ACC112 (cell line): Measurements from ENCODE around the gene ATG16L1.

Experiments used
- H2AFZ ChIP-seq: fragments of 200-600 bp; sonication (generic); one replicate; pipeline ENCODE4 v1.6.0; 2017; ENCODE audit warnings: antibody characterized with exemption, low read length; ENCODE audit not compliant: unreplicated experiment
- H3K27ac ChIP-seq: fragments of 200-600 bp; sonication (generic); 2 replicates; pipeline ENCODE4 v1.5.1; 2014; ENCODE audit warnings: low read depth, mild to moderate bottlenecking, antibody characterized with exemption, low read length, moderate library complexity
- H3K27me3 ChIP-seq: fragments of 200-600 bp; sonication (generic); 2 replicates; pipeline ENCODE4 v1.6.1; 2014; ENCODE audit warnings: mild to moderate bottlenecking, antibody characterized with exemption, low read length, moderate library complexity, mixed read lengths; ENCODE audit not compliant: insufficient read depth
- H3K36me3 ChIP-seq: fragments of 200-600 bp; sonication (generic); 2 replicates; pipeline ENCODE4 v1.6.1; 2016; ENCODE audit warnings: mild to moderate bottlenecking, antibody characterized with exemption, low read length, moderate library complexity, mixed read lengths; ENCODE audit not compliant: insufficient read depth
- H3K4me1 ChIP-seq: fragments of 200-600 bp; sonication (generic); one replicate; pipeline ENCODE4 v1.6.1; 2016; ENCODE audit warnings: low read length, mixed read lengths; ENCODE audit not compliant: insufficient read depth, unreplicated experiment, control insufficient read depth
- H3K4me3 ChIP-seq: fragments of 200-600 bp; sonication (generic); 2 replicates; pipeline ENCODE4 v1.5.1; 2014; ENCODE audit warnings: mild to moderate bottlenecking, low read depth, low read length
- H3K79me2 ChIP-seq: fragments of 200-600 bp; sonication (generic); one replicate; pipeline ENCODE4 v1.6.0; 2016; ENCODE audit warnings: low read length; ENCODE audit not compliant: control insufficient read depth, unreplicated experiment, insufficient read depth

Gene ATG16L1

GRCh38 chr2:233251306-233252116, at the start of gene ATG16L1:
Gene ATG16L1 (plus strand): TSS chr2:233251673. CDS start chr2:233251828, 155 bp downstream.
- Histone ChIP-seq H3K79me2 (peaks cover 40% of the 10 kb centered on the region), H3K27ac (0 out of 2 replicates have a peak within 1 kb of the TSS, but pooled peaks have one; percentile 11), H3K4me3 (peak within 1 kb of the TSS; percentile 78), H3K27me3 (no peaks in the 10 kb centered on the region), H2AFZ (peak within 1 kb of the TSS; percentile 79), H3K4me1 (peaks cover 14% of the 10 kb centered on the region), H3K36me3 (peaks cover 5% of the 10 kb centered on the region)

GRCh38 chr2:233202531-233202944, 48.9 kb upstream of the ATG16L1 start:
- Histone ChIP-seq H3K79me2 (no peaks in the 10 kb centered on the region), H3K36me3 (no peaks in the 10 kb centered on the region), H3K4me3 (no peak overlapping the region), H3K4me1 (no peaks in the 10 kb centered on the region), H2AFZ (no peak overlapping the region), H3K27me3 (peaks cover 12% of the 10 kb centered on the region), H3K27ac (no peak overlapping the region)

GRCh38 chr2:233203060-233203459, 48.4 kb upstream of the ATG16L1 start:
- H3K27ac ChIP-seq: no peak overlapping the region
- no peaks in the 10 kb centered on the region for H3K36me3 ChIP-seq
- H3K79me2 ChIP-seq: no peaks in the 10 kb centered on the region
- H3K4me3 ChIP-seq: no peak overlapping the region
- peaks cover 3% of the 10 kb centered on the region for H3K4me1 ChIP-seq
- H3K27me3 ChIP-seq: peaks cover 10% of the 10 kb centered on the region
- no peak overlapping the region for H2AFZ ChIP-seq

- peaks cover 10% of the 10 kb centered on the region for H3K27me3 ChIP-seq
- H3K36me3 ChIP-seq: no peaks in the 10 kb centered on the region
Measured at GRCh38 chr2:233204286-233204936, 47.1 kb upstream of the ATG16L1 start.

GRCh38 chr2:233208382-233209116, 42.9 kb upstream of the ATG16L1 start:
- H3K27me3 ChIP-seq: no peaks in the 10 kb centered on the region
- peaks cover 29% of the 10 kb centered on the region for H3K4me1 ChIP-seq
- H2AFZ ChIP-seq: no peak overlapping the region
- no peak overlapping the region for H3K27ac ChIP-seq
- no peaks in the 10 kb centered on the region for H3K79me2 ChIP-seq
- no peak overlapping the region for H3K4me3 ChIP-seq
- H3K36me3 ChIP-seq: no peaks in the 10 kb centered on the region

More at GRCh38 chr2:233204286-233204936, 47.1 kb upstream of the ATG16L1 start:
- no peak overlapping the region for H3K4me3 ChIP-seq
- no peaks in the 10 kb centered on the region for H3K79me2 ChIP-seq
- peaks cover 15% of the 10 kb centered on the region for H3K4me1 ChIP-seq
- H2AFZ ChIP-seq: no peak overlapping the region
- no peak overlapping the region for H3K27ac ChIP-seq

GRCh38 chr2:233209117-233209532, 42.3 kb upstream of the ATG16L1 start:
- H3K36me3 ChIP-seq: no peaks in the 10 kb centered on the region
- no peak overlapping the region for H3K27ac ChIP-seq
- peaks cover 29% of the 10 kb centered on the region for H3K4me1 ChIP-seq
- H3K4me3 ChIP-seq: no peak overlapping the region
- no peaks in the 10 kb centered on the region for H3K27me3 ChIP-seq
- H3K79me2 ChIP-seq: no peaks in the 10 kb centered on the region
- H2AFZ ChIP-seq: no peak overlapping the region

- no peak overlapping the region for H3K4me3 ChIP-seq
- H3K4me1 ChIP-seq: peaks cover 29% of the 10 kb centered on the region
- no peaks in the 10 kb centered on the region for H3K79me2 ChIP-seq
- no peaks in the 10 kb centered on the region for H3K36me3 ChIP-seq
- no peak overlapping the region for H2AFZ ChIP-seq
- H3K27ac ChIP-seq: no peak overlapping the region
- no peaks in the 10 kb centered on the region for H3K27me3 ChIP-seq
Measured at GRCh38 chr2:233209533-233210171, 41.8 kb upstream of the ATG16L1 start.

- Histone ChIP-seq H3K4me1 (peaks cover 29% of the 10 kb centered on the region), H3K27me3 (no peaks in the 10 kb centered on the region), H3K36me3 (no peaks in the 10 kb centered on the region), H3K4me3 (no peak overlapping the region), H3K79me2 (no peaks in the 10 kb centered on the region), H3K27ac (no peak overlapping the region), H2AFZ (no peak overlapping the region)
Measured at GRCh38 chr2:233210281-233210680, 41.2 kb upstream of the ATG16L1 start.

- H3K36me3 ChIP-seq: no peaks in the 10 kb centered on the region
- no peaks in the 10 kb centered on the region for H3K79me2 ChIP-seq
- H2AFZ ChIP-seq: no peak overlapping the region
- H3K4me3 ChIP-seq: peak overlapping the region; percentile 54
- no peak overlapping the region for H3K27ac ChIP-seq
- peaks cover 29% of the 10 kb centered on the region for H3K4me1 ChIP-seq
- no peaks in the 10 kb centered on the region for H3K27me3 ChIP-seq
Measured at GRCh38 chr2:233210843-233211547, 40.5 kb upstream of the ATG16L1 start.

GRCh38 chr2:233211548-233211895, 40.0 kb upstream of the ATG16L1 start:
- Histone ChIP-seq H3K27ac (no peak overlapping the region), H3K4me3 (peak overlapping the region; percentile 54; the same call in 1 of the 2 replicates), H3K36me3 (no peaks in the 10 kb centered on the region), H2AFZ (no peak overlapping the region), H3K4me1 (peaks cover 29% of the 10 kb centered on the region), H3K79me2 (no peaks in the 10 kb centered on the region), H3K27me3 (no peaks in the 10 kb centered on the region)
